ENCODE data around the gene CNTROB. TPM values are rescaled to one million over a fixed set of nuclear protein-coding genes. Genes with fewer than 3 reads are reported as not detected.

Gene CNTROB
- total RNA-seq, 2 donors from 2014 or later: 11.2 to 42.9 TPM

DNA sequence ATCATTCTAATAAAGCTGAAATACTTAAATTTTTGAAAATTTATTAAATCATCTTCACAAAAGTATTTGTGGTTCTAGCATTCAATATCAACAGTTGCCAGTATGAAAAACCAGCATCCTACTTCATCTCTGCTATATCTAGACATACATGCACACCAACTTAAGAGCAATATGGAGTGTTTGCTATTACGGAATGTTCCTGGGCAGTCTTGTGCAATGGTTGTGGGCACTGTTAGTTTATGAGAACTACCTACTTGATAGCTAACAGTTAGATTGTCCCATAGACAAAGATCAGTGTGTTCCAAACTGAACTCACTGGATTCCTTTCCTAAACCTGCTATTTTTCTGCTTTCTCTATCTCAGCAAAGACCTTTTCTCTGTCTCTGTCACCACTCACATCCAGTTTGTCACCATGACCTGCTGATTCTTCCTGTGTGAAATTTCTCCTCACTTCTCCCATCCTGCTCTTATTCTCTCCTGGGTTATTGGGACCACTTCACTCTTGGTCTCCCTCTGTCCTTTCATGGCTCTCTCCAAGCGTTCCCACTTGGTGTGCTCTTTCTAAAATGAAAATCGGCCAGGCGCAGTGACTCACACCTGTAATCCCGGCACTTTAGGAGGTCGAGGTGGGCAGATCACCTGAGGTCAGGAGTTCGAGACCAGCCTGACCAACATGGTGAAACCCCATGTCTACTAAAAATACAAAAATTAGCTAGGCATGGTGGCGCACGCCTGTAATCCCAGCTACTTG, 27.7 kb downstream of the CNTROB start:
- TF ChIP-seq, protein P1, sequence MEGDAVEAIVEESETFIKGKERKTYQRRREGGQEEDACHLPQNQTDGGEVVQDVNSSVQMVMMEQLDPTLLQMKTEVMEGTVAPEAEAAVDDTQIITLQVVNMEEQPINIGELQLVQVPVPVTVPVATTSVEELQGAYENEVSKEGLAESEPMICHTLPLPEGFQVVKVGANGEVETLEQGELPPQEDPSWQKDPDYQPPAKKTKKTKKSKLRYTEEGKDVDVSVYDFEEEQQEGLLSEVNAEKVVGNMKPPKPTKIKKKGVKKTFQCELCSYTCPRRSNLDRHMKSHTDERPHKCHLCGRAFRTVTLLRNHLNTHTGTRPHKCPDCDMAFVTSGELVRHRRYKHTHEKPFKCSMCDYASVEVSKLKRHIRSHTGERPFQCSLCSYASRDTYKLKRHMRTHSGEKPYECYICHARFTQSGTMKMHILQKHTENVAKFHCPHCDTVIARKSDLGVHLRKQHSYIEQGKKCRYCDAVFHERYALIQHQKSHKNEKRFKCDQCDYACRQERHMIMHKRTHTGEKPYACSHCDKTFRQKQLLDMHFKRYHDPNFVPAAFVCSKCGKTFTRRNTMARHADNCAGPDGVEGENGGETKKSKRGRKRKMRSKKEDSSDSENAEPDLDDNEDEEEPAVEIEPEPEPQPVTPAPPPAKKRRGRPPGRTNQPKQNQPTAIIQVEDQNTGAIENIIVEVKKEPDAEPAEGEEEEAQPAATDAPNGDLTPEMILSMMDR (IDR thresholded peaks at IDR 0.05): no peak
- ATAC-seq (ENCODE audit: insufficient number of reproducible peaks, low FRiP score, low read depth): no peak

DNA sequence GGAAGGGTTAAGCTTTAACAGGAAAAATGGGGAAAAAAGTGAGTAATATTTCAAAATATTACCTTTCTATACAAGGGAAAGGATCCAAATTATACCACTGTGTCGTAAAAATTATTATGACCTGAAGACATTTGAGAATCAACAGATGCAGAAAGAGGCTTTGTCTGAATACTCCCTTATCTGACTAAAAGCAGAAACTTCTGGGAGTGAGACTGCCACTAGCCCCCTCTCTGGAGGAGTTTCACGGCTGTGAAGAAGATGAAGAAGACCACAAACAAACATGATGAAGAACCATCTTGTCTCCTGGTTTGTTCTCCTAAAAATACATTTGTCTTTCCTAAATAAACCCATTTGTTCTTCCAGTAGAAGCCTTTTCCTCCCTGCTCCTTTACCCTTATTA, 29.4 kb downstream of the CNTROB start:
- no peak for ATAC-seq (ENCODE audit: insufficient number of reproducible peaks, low FRiP score, low read depth)
- no peak overlapping the region for H3K27ac ChIP-seq
- TF ChIP-seq, protein P1 (IDR thresholded peaks at IDR 0.05): no peak
- H3K27me3 ChIP-seq (replicated peaks; ENCODE audit: insufficient read depth): no peaks in the 10 kb centered on the region
- no peaks in the 10 kb centered on the region for H3K36me3 ChIP-seq
- H3K9me3 ChIP-seq: no peaks in the 10 kb centered on the region
- H3K4me1 ChIP-seq (ENCODE audit: control insufficient read depth in 1 of 2, low read depth in 2 of 2): no peaks in the 10 kb centered on the region
- no peak overlapping the region for H3K4me3 ChIP-seq
- DNase-seq (ENCODE audit: low spot score): no peak

More for the DNA sequence above, 27.7 kb downstream of the CNTROB start:
- Histone ChIP-seq H3K27me3 (replicated peaks; ENCODE audit: insufficient read depth) (no peaks in the 10 kb centered on the region), H3K4me1 (ENCODE audit: control insufficient read depth in 1 of 2, low read depth in 2 of 2) (no peaks in the 10 kb centered on the region), H3K9me3 (no peaks in the 10 kb centered on the region), H3K36me3 (no peaks in the 10 kb centered on the region), H3K27ac (no peak overlapping the region), H3K4me3 (no peak overlapping the region)
- no peak for DNase-seq (ENCODE audit: low spot score)

DNA sequence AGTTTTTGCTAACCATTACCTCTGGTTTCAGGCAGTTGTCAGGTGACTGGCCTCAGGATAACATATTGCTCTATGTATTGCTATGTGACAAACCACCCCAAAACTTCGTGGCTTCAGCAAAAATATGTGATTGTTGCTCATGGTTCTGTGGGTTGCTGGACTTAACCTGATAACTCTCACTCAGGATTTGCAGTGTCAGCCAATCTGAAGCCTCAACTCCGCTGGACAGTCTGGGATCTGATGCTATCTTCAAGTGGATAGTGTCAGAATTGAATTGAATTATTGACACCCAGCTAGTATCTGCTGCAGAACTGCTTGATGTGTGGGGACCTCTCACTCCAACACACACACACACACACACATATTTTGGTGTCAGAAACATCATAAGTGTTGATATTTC, 35.7 kb downstream of the CNTROB start:
- Histone ChIP-seq H3K27ac (no peak overlapping the region), H3K9me3 (no peaks in the 10 kb centered on the region), H3K36me3 (no peaks in the 10 kb centered on the region), H3K4me1 (ENCODE audit: control insufficient read depth in 1 of 2, low read depth in 2 of 2) (no peaks in the 10 kb centered on the region), H3K27me3 (replicated peaks; ENCODE audit: insufficient read depth) (no peaks in the 10 kb centered on the region), H3K4me3 (no peak overlapping the region)
- DNase-seq (ENCODE audit: low spot score): no peak
- ATAC-seq (ENCODE audit: insufficient number of reproducible peaks, low FRiP score, low read depth): no peak
- TF ChIP-seq, protein P1 (IDR thresholded peaks at IDR 0.05): no peak

DNA sequence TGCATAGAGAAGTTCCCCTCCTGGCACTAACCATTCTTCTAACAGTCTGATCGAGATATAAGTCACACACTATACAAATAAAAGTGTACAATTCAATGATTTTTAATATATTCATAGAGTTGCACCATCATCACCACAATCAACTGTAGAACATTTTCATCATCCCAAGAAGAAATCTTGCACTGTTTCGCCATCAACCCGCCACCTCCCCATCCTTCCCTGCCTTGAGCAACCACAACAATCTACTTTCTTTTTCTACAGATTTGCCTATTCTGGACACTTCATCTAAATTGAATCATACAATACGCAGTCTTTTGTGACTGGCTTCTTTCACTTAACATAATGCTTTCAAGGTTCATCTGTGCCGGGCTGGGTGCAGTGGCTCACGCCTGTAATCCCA, 37.4 kb downstream of the CNTROB start:
- Histone ChIP-seq H3K9me3 (peaks cover 7% of the 10 kb centered on the region), H3K27ac (no peak overlapping the region), H3K4me3 (no peak overlapping the region), H3K4me1 (ENCODE audit: control insufficient read depth in 1 of 2, low read depth in 2 of 2) (no peaks in the 10 kb centered on the region), H3K27me3 (replicated peaks; ENCODE audit: insufficient read depth) (no peaks in the 10 kb centered on the region), H3K36me3 (no peaks in the 10 kb centered on the region)
- DNase-seq (ENCODE audit: low spot score) (no peak), ATAC-seq (ENCODE audit: insufficient number of reproducible peaks, low FRiP score, low read depth) (no peak)
- TF ChIP-seq, protein P1 (IDR thresholded peaks at IDR 0.05): no peak

DNA sequence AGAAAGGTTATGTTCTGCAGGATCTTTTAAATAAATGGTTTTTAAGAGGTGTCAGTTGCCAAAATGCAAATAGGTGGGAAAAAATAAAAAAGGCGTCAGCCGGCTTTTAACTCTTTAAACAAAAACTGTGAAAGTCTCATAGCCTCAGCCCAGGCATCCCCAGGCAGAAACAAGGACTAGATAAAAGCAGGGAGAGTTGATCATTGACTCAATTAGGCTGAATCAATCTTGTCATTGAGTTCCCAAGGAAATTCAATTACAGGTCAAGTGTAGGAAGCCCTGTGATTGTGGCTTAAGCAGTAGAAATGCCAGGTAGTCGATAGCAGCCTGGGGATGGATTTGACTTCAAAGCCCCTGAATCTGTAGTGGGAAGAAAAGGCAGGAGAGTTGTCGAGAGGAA, 39.6 kb downstream of the CNTROB start:
- Histone ChIP-seq H3K27me3 (replicated peaks; ENCODE audit: insufficient read depth) (no peaks in the 10 kb centered on the region), H3K9me3 (peaks cover 14% of the 10 kb centered on the region), H3K27ac (no peak overlapping the region), H3K4me1 (ENCODE audit: control insufficient read depth in 1 of 2, low read depth in 2 of 2) (no peaks in the 10 kb centered on the region), H3K36me3 (no peaks in the 10 kb centered on the region), H3K4me3 (no peak overlapping the region)
- no peak for ATAC-seq (ENCODE audit: insufficient number of reproducible peaks, low FRiP score, low read depth)
- TF ChIP-seq, protein P1 (IDR thresholded peaks at IDR 0.05): no peak
- no peak for DNase-seq (ENCODE audit: low spot score)
